ENCODE measurements around the gene SREK1.
A peak's percentile ranks its signal among the peaks of the same experiment; 100 is the strongest.
"Not testable (repeated sequence)": the region's sequence is repeated elsewhere in the genome, so short reads cannot be mapped to it uniquely, and the experiment has no call there.

SREK1 gene

GRCh38 chr5:66222455-66222854 lies 78.4 kb downstream of the SREK1 start:
- no peak overlapping the region for H3K4me3 ChIP-seq (ENCODE audit: low read length)
- H3K27me3 ChIP-seq (ENCODE audit: control insufficient read depth, low read length): no peaks in the 10 kb centered on the region
- no peaks in the 10 kb centered on the region for H4K20me1 ChIP-seq (ENCODE audit: control insufficient read depth, insufficient read depth, low read depth, low read length)
- H3F3A ChIP-seq (ENCODE audit: control insufficient read depth, insufficient read depth): no peaks in the 10 kb centered on the region
- no peaks in the 10 kb centered on the region for H3K9me2 ChIP-seq (replicated peaks; ENCODE audit: control insufficient read depth, low read length)
- no peaks in the 10 kb centered on the region for H3K4me1 ChIP-seq (ENCODE audit: control insufficient read depth, low read length)
- TF ChIP-seq EZH2phosphoT487 (IDR thresholded peaks at IDR 0.05; ENCODE audit: borderline replicate concordance, low read length): no peak
- TF ChIP-seq, protein P1, sequence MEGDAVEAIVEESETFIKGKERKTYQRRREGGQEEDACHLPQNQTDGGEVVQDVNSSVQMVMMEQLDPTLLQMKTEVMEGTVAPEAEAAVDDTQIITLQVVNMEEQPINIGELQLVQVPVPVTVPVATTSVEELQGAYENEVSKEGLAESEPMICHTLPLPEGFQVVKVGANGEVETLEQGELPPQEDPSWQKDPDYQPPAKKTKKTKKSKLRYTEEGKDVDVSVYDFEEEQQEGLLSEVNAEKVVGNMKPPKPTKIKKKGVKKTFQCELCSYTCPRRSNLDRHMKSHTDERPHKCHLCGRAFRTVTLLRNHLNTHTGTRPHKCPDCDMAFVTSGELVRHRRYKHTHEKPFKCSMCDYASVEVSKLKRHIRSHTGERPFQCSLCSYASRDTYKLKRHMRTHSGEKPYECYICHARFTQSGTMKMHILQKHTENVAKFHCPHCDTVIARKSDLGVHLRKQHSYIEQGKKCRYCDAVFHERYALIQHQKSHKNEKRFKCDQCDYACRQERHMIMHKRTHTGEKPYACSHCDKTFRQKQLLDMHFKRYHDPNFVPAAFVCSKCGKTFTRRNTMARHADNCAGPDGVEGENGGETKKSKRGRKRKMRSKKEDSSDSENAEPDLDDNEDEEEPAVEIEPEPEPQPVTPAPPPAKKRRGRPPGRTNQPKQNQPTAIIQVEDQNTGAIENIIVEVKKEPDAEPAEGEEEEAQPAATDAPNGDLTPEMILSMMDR (IDR thresholded peaks at IDR 0.05; ENCODE audit: low read depth, low read length, poor library complexity, severe bottlenecking): no peak
- no peaks in the 10 kb centered on the region for H3K36me3 ChIP-seq (ENCODE audit: control insufficient read depth, low read length)
- no peaks in the 10 kb centered on the region for H3K79me2 ChIP-seq (ENCODE audit: control insufficient read depth, low read length)
- H3K9me3 ChIP-seq (ENCODE audit: control insufficient read depth, insufficient read depth, low read length): no peaks in the 10 kb centered on the region
- no peak overlapping the region for H3K27ac ChIP-seq (ENCODE audit: low read depth, low read length)
- H3K4me2 ChIP-seq (ENCODE audit: low read length): no peak overlapping the region

GRCh38 chr5:66222896-66223295 lies 78.8 kb downstream of the SREK1 start:
- not testable (repeated sequence) for H3K9me2 ChIP-seq (replicated peaks; ENCODE audit: control insufficient read depth, low read length); H3K27ac ChIP-seq (ENCODE audit: low read depth, low read length); H3K79me2 ChIP-seq (ENCODE audit: control insufficient read depth, low read length); H3K9me3 ChIP-seq (ENCODE audit: control insufficient read depth, insufficient read depth, low read length); H3K4me3 ChIP-seq (ENCODE audit: low read length); H3K36me3 ChIP-seq (ENCODE audit: control insufficient read depth, low read length); H3K27me3 ChIP-seq (ENCODE audit: control insufficient read depth, low read length); H3K4me1 ChIP-seq (ENCODE audit: control insufficient read depth, low read length); H4K20me1 ChIP-seq (ENCODE audit: control insufficient read depth, insufficient read depth, low read depth, low read length); H3F3A ChIP-seq (ENCODE audit: control insufficient read depth, insufficient read depth); H3K4me2 ChIP-seq (ENCODE audit: low read length)

DNA sequence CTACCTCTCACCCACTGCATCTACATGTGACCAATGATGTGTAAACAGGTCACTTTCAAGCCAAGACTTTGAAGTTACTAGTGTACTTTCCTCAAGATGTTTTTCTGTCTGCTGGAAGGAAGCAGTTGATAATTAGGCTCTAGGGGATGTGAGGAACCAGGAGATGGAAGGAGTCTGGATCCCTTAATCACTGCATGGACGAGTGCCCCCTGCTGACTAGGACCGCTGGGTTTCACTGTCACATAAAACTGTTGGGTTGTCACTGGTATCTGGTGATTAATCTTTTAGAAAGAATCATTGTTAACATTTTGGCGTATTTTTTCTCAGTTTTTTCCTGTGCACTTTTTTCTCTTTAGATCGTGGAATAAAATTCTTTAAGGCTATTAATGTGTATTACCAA lies 79.5 kb downstream of the SREK1 start:
- Histone ChIP-seq H3K4me3 (ENCODE audit: low read length) (no peak overlapping the region), H3K27ac (ENCODE audit: low read depth, low read length) (no peak overlapping the region), H3K4me1 (ENCODE audit: control insufficient read depth, low read length) (no peaks in the 10 kb centered on the region), H3K36me3 (ENCODE audit: control insufficient read depth, low read length) (no peaks in the 10 kb centered on the region), H3K79me2 (ENCODE audit: control insufficient read depth, low read length) (no peaks in the 10 kb centered on the region), H3K9me2 (replicated peaks; ENCODE audit: control insufficient read depth, low read length) (no peaks in the 10 kb centered on the region), H3K4me2 (ENCODE audit: low read length) (no peak overlapping the region), H3K27me3 (ENCODE audit: control insufficient read depth, low read length) (no peaks in the 10 kb centered on the region), H3F3A (ENCODE audit: control insufficient read depth, insufficient read depth) (no peaks in the 10 kb centered on the region), H4K20me1 (ENCODE audit: control insufficient read depth, insufficient read depth, low read depth, low read length) (no peaks in the 10 kb centered on the region), H3K9me3 (ENCODE audit: control insufficient read depth, insufficient read depth, low read length) (no peaks in the 10 kb centered on the region)
- TF ChIP-seq EZH2phosphoT487 (IDR thresholded peaks at IDR 0.05; ENCODE audit: borderline replicate concordance, low read length): no peak
- TF ChIP-seq, protein P1 (IDR thresholded peaks at IDR 0.05; ENCODE audit: low read depth, low read length, poor library complexity, severe bottlenecking): peak; percentile 70

DNA sequence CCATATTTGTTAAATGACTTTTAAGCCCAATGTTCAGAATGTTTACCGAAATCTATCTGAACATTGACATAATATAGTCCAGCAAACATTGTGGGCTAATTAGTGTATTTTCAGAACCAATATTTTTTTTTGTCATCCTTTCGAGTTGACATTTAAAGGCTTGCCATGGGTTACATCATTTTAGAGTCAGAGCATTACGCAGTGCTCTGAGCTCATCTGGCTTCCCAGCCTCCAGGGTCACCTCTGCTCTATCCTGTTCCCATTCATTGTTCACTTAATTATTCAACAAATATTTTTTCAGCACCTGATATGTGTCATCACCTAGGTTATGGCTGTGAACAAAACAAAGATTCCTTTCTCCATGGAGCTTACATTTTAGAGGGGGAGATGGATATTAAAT lies 80.2 kb downstream of the SREK1 start:
- no peaks in the 10 kb centered on the region for H3K4me1 ChIP-seq (ENCODE audit: control insufficient read depth, low read length)
- no peak for TF ChIP-seq EZH2phosphoT487 (IDR thresholded peaks at IDR 0.05; ENCODE audit: borderline replicate concordance, low read length)
- no peaks in the 10 kb centered on the region for H3F3A ChIP-seq (ENCODE audit: control insufficient read depth, insufficient read depth)
- no peaks in the 10 kb centered on the region for H3K9me3 ChIP-seq (ENCODE audit: control insufficient read depth, insufficient read depth, low read length)
- H3K27ac ChIP-seq (ENCODE audit: low read depth, low read length): no peak overlapping the region
- no peaks in the 10 kb centered on the region for H4K20me1 ChIP-seq (ENCODE audit: control insufficient read depth, insufficient read depth, low read depth, low read length)
- H3K4me3 ChIP-seq (ENCODE audit: low read length): no peak overlapping the region
- no peaks in the 10 kb centered on the region for H3K36me3 ChIP-seq (ENCODE audit: control insufficient read depth, low read length)
- H3K4me2 ChIP-seq (ENCODE audit: low read length): no peak overlapping the region
- no peaks in the 10 kb centered on the region for H3K79me2 ChIP-seq (ENCODE audit: control insufficient read depth, low read length)
- no peaks in the 10 kb centered on the region for H3K9me2 ChIP-seq (replicated peaks; ENCODE audit: control insufficient read depth, low read length)
- H3K27me3 ChIP-seq (ENCODE audit: control insufficient read depth, low read length): no peaks in the 10 kb centered on the region
